H1 (cell line): ENCODE measurements around the gene APP. TPM values are rescaled to one million over a fixed set of nuclear protein-coding genes. Genes with fewer than 3 reads are reported as not detected.

Experiments used
- CTCF ChIA-PET: fragments of 300-600 bp; sonication (Branson Sonifier 250); formaldehyde crosslinking; loops from one replicate; lab custom pipeline; 2021; ENCODE audit not compliant: partially characterized antibody; lab: Charles Lee
- POLR2A ChIA-PET: fragments of 300-600 bp; sonication (Branson Sonifier 250); formaldehyde crosslinking; loops from one replicate; lab custom pipeline; 2021; ENCODE audit warnings: inconsistent platforms; ENCODE audit not compliant: partially characterized antibody; lab: Charles Lee
- DNase-seq, 2 experiments: peaks; one replicate each; pipeline versions ENCODE4 v3.0.0 to v3.0.0-alpha.2; 2010 to 2022; ENCODE audit warnings: low spot score in 2 of 2, low read depth in 1 of 2, mixed read lengths in 1 of 2
- FAIRE-seq: peaks from 2 replicates; lab custom pipeline; 2011; peaks lifted over from hg19 to GRCh38; lab: Jason Lieb, UNC
- H2AFZ ChIP-seq: 2 replicates; pipeline ENCODE4 v1.8.1; 2012; ENCODE audit warnings: low read length, inconsistent platforms
- H2AK5ac ChIP-seq: 2 replicates; pipeline ENCODE4 v1.6.1; 2013; ENCODE audit warnings: low read depth, low read length
- H2BK120ac ChIP-seq: replicated peaks from 2 replicates; pipeline ENCODE3; 2013; ENCODE audit warnings: low read depth, low read length, inconsistent platforms
- H2BK12ac ChIP-seq: 2 replicates; pipeline ENCODE4 v1.6.1; 2013; ENCODE audit warnings: low read depth, low read length
- H2BK15ac ChIP-seq: 2 replicates; pipeline ENCODE4 v1.6.1; 2013; ENCODE audit warnings: low read length
- H2BK20ac ChIP-seq: 2 replicates; pipeline ENCODE4 v1.6.1; 2013; ENCODE audit warnings: low read length
- H2BK5ac ChIP-seq: 2 replicates; pipeline ENCODE4 v1.6.1; 2013; ENCODE audit warnings: low read depth, low read length
- H3K14ac ChIP-seq: 2 replicates; pipeline ENCODE4 v1.6.1; 2013; ENCODE audit warnings: inconsistent platforms; ENCODE audit not compliant: insufficient read length
- H3K18ac ChIP-seq: 2 replicates; pipeline ENCODE4 v1.6.1; 2013; ENCODE audit warnings: low read length; ENCODE audit errors: extremely low read depth
- H3K23ac ChIP-seq: 2 replicates; pipeline ENCODE4 v1.6.1; 2013; ENCODE audit warnings: inconsistent platforms; ENCODE audit not compliant: insufficient read length
- H3K23me2 ChIP-seq: 2 replicates; pipeline ENCODE4 v1.6.1; 2013; ENCODE audit warnings: low read depth, low read length
- H3K27ac ChIP-seq: 2 replicates; pipeline ENCODE4 v1.6.1; 2011; ENCODE audit warnings: low read depth, low read length, inconsistent platforms
- H3K27me3 ChIP-seq, 4 experiments: replicated peaks in 1 of 4; 1 replicate in 1 of 4; 2 replicates in 3 of 4; pipeline versions ENCODE4 v1.6.1 to v1.8.1; 2011 to 2013; ENCODE audit warnings: low read length in 3 of 4, mild to moderate bottlenecking in 3 of 4, inconsistent platforms in 2 of 4, mixed read lengths in 2 of 4, moderate library complexity in 1 of 4; ENCODE audit not compliant: control insufficient read depth in 3 of 4, insufficient read depth in 3 of 4; ENCODE audit errors: extremely low read depth in 1 of 4
- H3K36me3 ChIP-seq, 4 experiments: 2 replicates each; pipeline versions ENCODE4 v1.6.1 to v1.8.1; 2011 to 2013; ENCODE audit warnings: mild to moderate bottlenecking in 4 of 4, low read length in 3 of 4, moderate library complexity in 2 of 4, control low read depth in 1 of 4, inconsistent platforms in 1 of 4; ENCODE audit not compliant: insufficient read depth in 4 of 4, control insufficient read depth in 2 of 4
- H3K4ac ChIP-seq: replicated peaks from 2 replicates; pipeline ENCODE3; 2013; ENCODE audit warnings: low read length, low read depth, mixed read lengths, inconsistent platforms; ENCODE audit not compliant: insufficient read length
- H3K4me1 ChIP-seq, 4 experiments: replicated peaks in 1 of 4; 1 replicate in 1 of 4; 2 replicates in 3 of 4; pipeline versions ENCODE4 v1.6.1 to v1.8.1; 2011 to 2013; ENCODE audit warnings: low read length in 3 of 4, inconsistent platforms in 2 of 4, mixed read lengths in 1 of 4; ENCODE audit not compliant: insufficient read depth in 4 of 4, control insufficient read depth in 3 of 4
- H3K4me2 ChIP-seq, 2 experiments: 2 replicates each; pipeline versions ENCODE4 v1.6.1 to v1.8.1; 2011 to 2013; ENCODE audit warnings: low read depth in 2 of 2, low read length in 2 of 2, control low read depth in 1 of 2, inconsistent platforms in 1 of 2, mild to moderate bottlenecking in 1 of 2; ENCODE audit not compliant: insufficient read depth in 1 of 2
- H3K4me3 ChIP-seq, 4 experiments: fragments of 200-600, 300-600 bp in 1 of 4; sonication (generic), shearing (Covaris generic), sonication (Bioruptor Twin) in 1 of 4; 2 replicates each; pipeline versions ENCODE4 v1.5.1 to v1.8.1; 2011 to 2016; ENCODE audit warnings: low read length in 4 of 4, low read depth in 3 of 4, control low read depth in 2 of 4, inconsistent platforms in 2 of 4, mild to moderate bottlenecking in 2 of 4, mixed read lengths in 1 of 4, moderate library complexity in 1 of 4; ENCODE audit not compliant: insufficient read depth in 2 of 4; ENCODE audit errors: extremely low read depth in 1 of 4
- H3K56ac ChIP-seq: replicated peaks from 2 replicates; pipeline ENCODE3; 2013; ENCODE audit warnings: low read depth, mild to moderate bottlenecking, mixed read lengths, low read length, inconsistent platforms; ENCODE audit not compliant: insufficient read length
- H3K79me1 ChIP-seq: 2 replicates; pipeline ENCODE4 v1.6.1; 2013; ENCODE audit warnings: low read depth, low read length, control low read depth
- H3K79me2 ChIP-seq, 2 experiments: 2 replicates each; pipeline versions ENCODE4 v1.6.1 to v1.8.1; 2012 to 2013; ENCODE audit warnings: low read length in 2 of 2, mild to moderate bottlenecking in 2 of 2, inconsistent platforms in 1 of 2; ENCODE audit not compliant: insufficient read depth in 2 of 2, control insufficient read depth in 1 of 2
- H3K9ac ChIP-seq, 4 experiments: replicated peaks in 1 of 4; 1 replicate in 1 of 4; 2 replicates in 3 of 4; pipeline versions ENCODE4 v1.6.1 to v1.8.1; 2011 to 2013; ENCODE audit warnings: low read depth in 3 of 4, low read length in 3 of 4, control low read depth in 2 of 4, mild to moderate bottlenecking in 2 of 4, moderate library complexity in 2 of 4, inconsistent platforms in 1 of 4; ENCODE audit errors: extremely low read depth in 1 of 4
- H3K9me3 ChIP-seq, 2 experiments: 2 replicates each; pipeline versions ENCODE4 v1.6.1 to v1.8.1; 2012 to 2013; ENCODE audit warnings: mild to moderate bottlenecking in 2 of 2, moderate library complexity in 2 of 2, control low read depth in 1 of 2, inconsistent platforms in 1 of 2, low read depth in 1 of 2, low read length in 1 of 2, mixed read lengths in 1 of 2; ENCODE audit not compliant: insufficient read depth in 2 of 2
- H4K20me1 ChIP-seq, 2 experiments: replicated peaks in 1 of 2; 2 replicates each; pipeline versions ENCODE3 to v1.8.1; 2011 to 2013; ENCODE audit warnings: inconsistent platforms in 2 of 2, low read length in 2 of 2, mild to moderate bottlenecking in 1 of 2; ENCODE audit not compliant: insufficient read depth in 2 of 2, control insufficient read depth in 1 of 2
- H4K5ac ChIP-seq: 2 replicates; pipeline ENCODE4 v1.6.1; 2013; ENCODE audit warnings: low read length, low read depth, mixed read lengths, inconsistent platforms; ENCODE audit not compliant: insufficient read length
- H4K8ac ChIP-seq: 2 replicates; pipeline ENCODE4 v1.8.0; 2013; ENCODE audit warnings: mild to moderate bottlenecking, moderate library complexity, low read length, inconsistent platforms; ENCODE audit not compliant: insufficient read depth; ENCODE audit errors: extremely low read depth
- H4K91ac ChIP-seq: replicated peaks from 2 replicates; pipeline ENCODE3; 2013; ENCODE audit warnings: low read length, mixed read lengths, inconsistent platforms; ENCODE audit not compliant: insufficient read length
- BRCA1 ChIP-seq: IDR thresholded peaks from 2 replicates; pipeline ENCODE4 v1.6.1; 2012; ENCODE audit warnings: low read depth, low read length, improper control_type of control experiment
- CTBP2 ChIP-seq: IDR thresholded peaks from 2 replicates; pipeline ENCODE4 v1.7.0; 2011; ENCODE audit warnings: borderline replicate concordance, mild to moderate bottlenecking, moderate library complexity, mixed read lengths, low read length; ENCODE audit not compliant: insufficient read depth, insufficient read length
- JUN ChIP-seq: IDR thresholded peaks from 2 replicates; pipeline ENCODE4 v1.6.1; 2011; ENCODE audit warnings: low read depth, mild to moderate bottlenecking, improper control_type of control experiment, low read length
- KDM1A ChIP-seq: fragments of 200-600, 300-600 bp; sonication (generic); IDR thresholded peaks from 2 replicates; pipeline ENCODE4 v1.7.1; 2016; ENCODE audit warnings: mild to moderate bottlenecking, low read length, borderline replicate concordance
- KDM4A ChIP-seq: IDR thresholded peaks from one replicate; pipeline ENCODE4 v1.7.1; 2012; ENCODE audit warnings: low read depth, mild to moderate bottlenecking, moderate library complexity, low read length, inconsistent platforms; ENCODE audit not compliant: severe bottlenecking
- NRF1 ChIP-seq: IDR thresholded peaks from 2 replicates; pipeline ENCODE4 v1.6.1; 2011; ENCODE audit warnings: mild to moderate bottlenecking, low read depth, low read length, improper control_type of control experiment
- SUZ12 ChIP-seq: fragments of 200-600 bp; sonication (generic); IDR thresholded peaks from 2 replicates; pipeline ENCODE4 v1.6.1; 2012; ENCODE audit warnings: mild to moderate bottlenecking, inconsistent platforms, low read length, moderate library complexity, mixed read lengths
- YY1 ChIP-seq: IDR thresholded peaks from 2 replicates; pipeline ENCODE4 v1.6.1; 2011; ENCODE audit warnings: low read depth, mild to moderate bottlenecking, low read length
- WGBS, 2 experiments: shearing (Covaris generic) in 1 of 2; methylation state at CpG; one replicate each; pipeline versions ENCODE4 v1.1.6 to v1.1.7; 2013 to 2015; ENCODE audit warnings: low lambda C conversion rate in 2 of 2, mixed read lengths in 2 of 2, inconsistent platforms in 1 of 2, low coverage in 1 of 2, missing lambda C conversion rate in 1 of 2; ENCODE audit not compliant: insufficient replicate concordance in 2 of 2, insufficient coverage in 1 of 2, insufficient read length in 1 of 2; ENCODE audit errors: extremely low coverage in 1 of 2, missing lambda C conversion rate in 1 of 2; 5-methylcytosine and 5-hydroxymethylcytosine counted together
- polyA plus RNA-seq, 7 experiments: library from polyadenylated mRNA; depleted of rRNA in 3 of 7; stranded (reverse) in 5 of 7; unstranded in 2 of 7; fragments of >200 nt in 5 of 7; fragments of 200-250 nt in 2 of 7; gene quantifications; 1 replicate in 5 of 7; 2 replicates in 1 of 7; 4 replicates in 1 of 7; pipeline versions ENCODE4 v1.2.1 to v1.2.3, GENCODE V29; 2011 to 2013; ENCODE audit warnings: missing spikeins in 2 of 7, mixed read lengths in 2 of 7
- total RNA-seq: library from RNA; stranded (reverse); fragmentation: NEBNext Ultra II Directional; extraction: Animal tissue kit (Norgen Biotek cat#: 25700); gene quantifications from 2 replicates; pipeline ENCODE4 v1.2.1, GENCODE V29; 2021
- TF ChIP-seq, protein P1 (sequence below): IDR thresholded peaks from 2 replicates; pipeline ENCODE4 v1.6.1; 2012; ENCODE audit warnings: inconsistent platforms

The APP gene
- total and polyA plus RNA-seq, 2 of the 8 experiments (the other 6 are each of a cell fraction or from before 2014, with no cell fraction given): 375 to 551 TPM

- H2AK5ac ChIP-seq: no peak overlapping the region
- H2BK5ac ChIP-seq: no peak overlapping the region
- H3K14ac ChIP-seq: no peak overlapping the region
- H3K23me2 ChIP-seq: no peaks in the 10 kb centered on the region
- H3K4me3 ChIP-seq: no peak overlapping the region
- H4K8ac ChIP-seq: no peak overlapping the region
- no peak overlapping the region for H3K4me2 ChIP-seq
- DNase-seq (no peak), FAIRE-seq (no peak)
- no peak overlapping the region for H2BK15ac ChIP-seq
- no peak overlapping the region for H4K5ac ChIP-seq
- H3K79me1 ChIP-seq: no peaks in the 10 kb centered on the region
- POLR2A ChIA-PET: no interaction called here
- H2AFZ ChIP-seq: no peak overlapping the region
- no peaks in the 10 kb centered on the region for H3K79me2 ChIP-seq
- no peaks in the 10 kb centered on the region for H3K36me3 ChIP-seq
- H3K9me3 ChIP-seq: no peaks in the 10 kb centered on the region
- H3K18ac ChIP-seq: no peak overlapping the region
- peaks cover 0 to 2% of the 10 kb centered on the region in 2 experiments for H4K20me1 ChIP-seq
- no peak overlapping the region for H4K91ac ChIP-seq
- no peak overlapping the region for H3K4ac ChIP-seq
- no peak overlapping the region for H2BK20ac ChIP-seq
- no peak overlapping the region for H3K9ac ChIP-seq
- no peak overlapping the region for H3K56ac ChIP-seq
- CTCF ChIA-PET: no interaction called here
- no peak overlapping the region for H2BK120ac ChIP-seq
- WGBS, 2 experiments: 100% methylated on average over 1 of the region's 1 CpG; no CpG with 5 or more reads in 1 of the 2 experiments
- no peak overlapping the region for H3K23ac ChIP-seq
- no peaks in the 10 kb centered on the region for H3K27me3 ChIP-seq
- H2BK12ac ChIP-seq: no peak overlapping the region
- no peak overlapping the region for H3K27ac ChIP-seq
- H3K4me1 ChIP-seq: peaks cover 0 to 2% (median 0%) of the 10 kb centered on the region in 4 experiments; a peak in 3 of 7 replicates
- TF ChIP-seq CTBP2 (no peak), KDM4A (no peak), KDM1A (no peak), YY1 (no peak), NRF1 (no peak), BRCA1 (no peak), JUN (no peak), SUZ12 (no peak)
- TF ChIP-seq, protein P1, sequence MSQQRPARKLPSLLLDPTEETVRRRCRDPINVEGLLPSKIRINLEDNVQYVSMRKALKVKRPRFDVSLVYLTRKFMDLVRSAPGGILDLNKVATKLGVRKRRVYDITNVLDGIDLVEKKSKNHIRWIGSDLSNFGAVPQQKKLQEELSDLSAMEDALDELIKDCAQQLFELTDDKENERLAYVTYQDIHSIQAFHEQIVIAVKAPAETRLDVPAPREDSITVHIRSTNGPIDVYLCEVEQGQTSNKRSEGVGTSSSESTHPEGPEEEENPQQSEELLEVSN: no peak
- TF ChIP-seq, all 59 proteins: peak for 0
Measured at GRCh38 chr21:25867061-25867460, 303.5 kb downstream of the APP start.
